SK-N-MC (cell line): ENCODE results near the gene SCRT2.

Experiments
- DNase-seq: peaks from one replicate; pipeline ENCODE4 v3.0.0-alpha.2; 2011; ENCODE audit warnings: low read depth, low spot score
- H3K27ac ChIP-seq: fragments of 200-600 bp; sonication (generic); 2 replicates; pipeline ENCODE4 v1.5.1; 2016; ENCODE audit warnings: mixed run types
- H3K36me3 ChIP-seq: fragments of 200-600 bp; sonication (generic); 2 replicates; pipeline ENCODE4 v1.6.1; 2017; ENCODE audit warnings: antibody characterized with exemption, low read length, mixed read lengths; ENCODE audit not compliant: insufficient read depth
- H3K4me3 ChIP-seq: fragments of 200-600 bp; sonication (generic); 2 replicates; pipeline ENCODE4 v1.5.1; 2016
- H3K9ac ChIP-seq: fragments of 200-600 bp; sonication (generic); 2 replicates; pipeline ENCODE4 v1.8.0; 2017; ENCODE audit warnings: mixed run types, mixed read lengths; ENCODE audit not compliant: insufficient read length
- H3K9me3 ChIP-seq: fragments of 200-600 bp; sonication (generic); 2 replicates; pipeline ENCODE4 v1.6.1; 2017; ENCODE audit warnings: low read depth, mild to moderate bottlenecking, antibody characterized with exemption, low read length, moderate library complexity, mixed read lengths
- EZH2 ChIP-seq: fragments of 200-600 bp; sonication (generic); IDR thresholded peaks from one replicate; pipeline ENCODE4 v1.6.1; 2017; ENCODE audit warnings: antibody characterized with exemption
- FOXP2 ChIP-seq: optimal IDR thresholded peaks from 2 replicates; pipeline ENCODE3; 2011; ENCODE audit warnings: mild to moderate bottlenecking, moderate library complexity; ENCODE audit not compliant: insufficient read depth; ENCODE audit errors: extremely low read length, control extremely low read depth
- POLR2AphosphoS5 ChIP-seq: IDR thresholded peaks from 2 replicates; pipeline ENCODE4 v1.6.1; 2012; ENCODE audit warnings: mild to moderate bottlenecking, low read depth, low read length, borderline replicate concordance

The SCRT2 gene

GRCh38 chr20:640674-641515 lies 34.7 kb downstream of the SCRT2 start:
- Histone ChIP-seq H3K36me3 (no peaks in the 10 kb centered on the region), H3K27ac (no peak overlapping the region), H3K9me3 (no peaks in the 10 kb centered on the region), H3K4me3 (no peak overlapping the region), H3K9ac (no peak overlapping the region)
- TF ChIP-seq FOXP2, result no peak
- no peak for TF ChIP-seq EZH2
- TF ChIP-seq POLR2AphosphoS5, result no peak
- DNase-seq, result no peak

GRCh38 chr20:638579-638978 lies 37.0 kb downstream of the SCRT2 start:
- no peak overlapping the region for H3K9ac ChIP-seq
- H3K4me3 ChIP-seq, result no peak overlapping the region
- H3K36me3 ChIP-seq, result no peaks in the 10 kb centered on the region
- no peak overlapping the region for H3K27ac ChIP-seq
- no peak for TF ChIP-seq EZH2
- TF ChIP-seq POLR2AphosphoS5, result no peak
- TF ChIP-seq FOXP2, result no peak
- H3K9me3 ChIP-seq, result no peaks in the 10 kb centered on the region
- DNase-seq, result no peak

GRCh38 chr20:637559-637958 lies 38.0 kb downstream of the SCRT2 start:
- H3K9me3 ChIP-seq, result no peaks in the 10 kb centered on the region
- no peak for DNase-seq
- no peak for TF ChIP-seq EZH2
- no peak for TF ChIP-seq FOXP2
- TF ChIP-seq POLR2AphosphoS5, result no peak
- no peak overlapping the region for H3K9ac ChIP-seq
- H3K36me3 ChIP-seq, result no peaks in the 10 kb centered on the region
- no peak overlapping the region for H3K27ac ChIP-seq
- H3K4me3 ChIP-seq, result no peak overlapping the region

- H3K27ac ChIP-seq, result no peak overlapping the region
- H3K9me3 ChIP-seq, result no peaks in the 10 kb centered on the region
- DNase-seq, result no peak
- no peak overlapping the region for H3K9ac ChIP-seq
- no peaks in the 10 kb centered on the region for H3K36me3 ChIP-seq
- TF ChIP-seq POLR2AphosphoS5, result no peak
- no peak for TF ChIP-seq EZH2
- H3K4me3 ChIP-seq, result no peak overlapping the region
These were observed 39.7 kb downstream of the SCRT2 start for GRCh38 chr20:635893-636338.

DNA sequence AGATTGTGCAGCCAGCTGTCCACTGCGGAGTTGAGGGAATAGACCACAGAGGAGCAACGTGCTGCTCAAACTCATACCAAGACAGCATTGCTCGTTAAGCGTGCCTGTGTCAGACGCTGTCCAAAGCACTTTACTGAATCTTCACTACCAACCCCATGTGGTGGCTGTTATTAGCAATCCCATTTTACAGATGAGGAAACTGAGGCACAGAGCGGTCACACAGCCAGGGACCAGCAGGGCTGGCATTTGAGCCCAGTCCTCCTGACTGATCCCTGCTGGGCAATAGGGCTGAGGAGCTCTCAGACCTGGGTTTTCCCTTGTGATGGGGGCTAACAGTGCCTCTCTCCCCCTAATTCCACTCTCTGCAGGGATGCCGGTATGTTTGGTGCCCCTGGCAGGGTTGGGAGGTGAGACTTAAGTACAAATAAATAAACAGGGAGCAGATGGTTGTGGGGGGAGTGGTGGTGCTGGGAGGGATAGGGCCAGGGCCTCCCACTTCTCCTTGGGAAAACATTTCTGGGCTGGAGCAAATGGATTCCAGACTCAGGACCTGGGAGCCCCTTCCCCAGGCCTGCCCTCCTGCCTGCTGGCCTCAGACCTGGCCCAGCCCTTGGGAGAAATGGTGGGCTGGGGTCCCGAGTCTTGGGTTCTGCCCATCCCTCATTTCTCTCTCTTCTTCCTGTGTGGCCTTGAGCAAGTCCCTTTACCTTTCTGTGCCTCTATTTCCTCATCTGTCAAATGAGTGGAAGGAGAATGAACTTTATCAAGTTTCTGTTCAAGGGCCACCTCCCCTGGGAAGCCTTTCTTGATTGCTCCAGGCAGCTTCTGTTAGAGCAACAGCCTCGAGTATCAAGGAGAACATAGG lies 40.3 kb downstream of the SCRT2 start:
- H3K4me3 ChIP-seq, result no peak overlapping the region
- H3K9ac ChIP-seq, result no peak overlapping the region
- H3K27ac ChIP-seq, result no peak overlapping the region
- no peaks in the 10 kb centered on the region for H3K9me3 ChIP-seq
- H3K36me3 ChIP-seq, result no peaks in the 10 kb centered on the region
- no peak for TF ChIP-seq FOXP2
- TF ChIP-seq EZH2, result no peak
- no peak for TF ChIP-seq POLR2AphosphoS5
- no peak for DNase-seq

- H3K27ac ChIP-seq, result no peak overlapping the region
- TF ChIP-seq FOXP2 (no peak), POLR2AphosphoS5 (no peak), EZH2 (no peak)
- H3K4me3 ChIP-seq, result no peak overlapping the region
- no peak overlapping the region for H3K9ac ChIP-seq
- no peaks in the 10 kb centered on the region for H3K9me3 ChIP-seq
- no peak for DNase-seq
- no peaks in the 10 kb centered on the region for H3K36me3 ChIP-seq
These were observed 41.3 kb downstream of the SCRT2 start for GRCh38 chr20:634148-634925.

DNA sequence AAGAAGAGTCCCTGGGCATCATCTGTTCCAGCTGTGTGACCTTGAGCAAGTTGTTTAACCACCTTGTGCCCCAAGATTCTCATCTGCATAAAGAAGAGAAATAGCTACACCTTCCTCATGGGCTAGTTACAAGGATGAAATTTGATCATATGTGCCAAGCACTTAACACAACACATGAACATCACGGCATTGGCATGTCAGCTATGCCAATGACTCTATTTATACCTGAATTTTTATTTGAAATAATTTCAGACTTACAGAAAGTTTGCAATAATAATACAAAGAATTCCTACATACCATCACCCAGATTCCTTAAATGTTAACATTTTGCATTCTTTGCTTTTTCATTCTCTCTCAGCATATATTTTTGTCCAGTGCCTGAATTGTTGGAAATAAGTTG lies 44.5 kb downstream of the SCRT2 start:
- no peak for TF ChIP-seq EZH2
- no peak for TF ChIP-seq FOXP2
- TF ChIP-seq POLR2AphosphoS5, result no peak
- no peak for DNase-seq
- no peaks in the 10 kb centered on the region for H3K9me3 ChIP-seq
- H3K4me3 ChIP-seq, result no peak overlapping the region
- no peak overlapping the region for H3K9ac ChIP-seq
- no peaks in the 10 kb centered on the region for H3K36me3 ChIP-seq
- H3K27ac ChIP-seq, result no peak overlapping the region

DNA sequence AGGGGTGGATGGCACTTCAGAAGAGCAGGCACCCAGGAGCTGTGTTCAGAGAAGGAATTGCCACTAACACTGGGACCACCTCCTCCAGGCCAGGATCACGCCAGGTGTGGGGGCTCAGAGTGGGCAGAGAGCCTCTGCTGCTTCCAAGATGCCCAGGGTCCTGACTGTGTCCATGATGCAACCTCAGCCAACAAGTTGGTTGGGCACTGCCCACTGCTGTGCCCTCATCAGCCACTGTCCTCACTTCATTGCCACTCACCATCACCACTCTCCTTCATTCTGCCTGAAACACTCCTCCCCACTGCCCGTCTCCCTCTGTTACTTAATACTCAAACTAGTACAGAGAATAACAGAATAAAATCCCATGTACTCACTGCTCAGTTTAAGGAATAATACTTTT lies 49.0 kb downstream of the SCRT2 start:
- no peak for DNase-seq
- TF ChIP-seq POLR2AphosphoS5 (no peak), FOXP2 (no peak), EZH2 (no peak)
- Histone ChIP-seq H3K9ac (no peak overlapping the region), H3K9me3 (no peaks in the 10 kb centered on the region), H3K4me3 (no peak overlapping the region), H3K36me3 (no peaks in the 10 kb centered on the region), H3K27ac (no peak overlapping the region)
